ENCODE measurements around the gene IGF1R. TPM values are rescaled to one million over a fixed set of nuclear protein-coding genes. Genes with fewer than 3 reads are reported as not detected.

IGF1R gene
- total and polyA plus RNA-seq, 2 of the 13 experiments (the other 11 are each of a cell fraction or from before 2014, with no cell fraction given), result 15.9 to 18.4 TPM

- TF ChIP-seq E2F2 (CRISPR knock-in tag; IDR thresholded peaks at IDR 0.05; ENCODE audit: borderline replicate concordance) (no peak), XRCC5 (optimal IDR thresholded peaks at IDR 0.05; ENCODE audit: low read length) (peak; percentile 39), ZNF33B (CRISPR knock-in tag; IDR thresholded peaks at IDR 0.05) (no peak), GATAD2A (CRISPR knock-in tag; IDR thresholded peaks at IDR 0.05) (peak; percentile 90), ZNF781 (CRISPR knock-in tag; IDR thresholded peaks at IDR 0.05; ENCODE audit: borderline replicate concordance, not compliant biosample characterization) (no peak), CREB1 (IDR thresholded peaks at IDR 0.05) (no peak), CREB1 (CRISPR knock-in tag; IDR thresholded peaks at IDR 0.05) (peak; percentile 72), TARDBP (CRISPR knock-in tag; IDR thresholded peaks at IDR 0.05) (0 out of 2 replicates have a peak, but pooled peaks have one; percentile 27), NFIC (IDR thresholded peaks at IDR 0.05; ENCODE audit: low read length) (peak; percentile 85), HNF1A (IDR thresholded peaks at IDR 0.05; ENCODE audit: low read depth) (no peak), HNF1A (CRISPR knock-in tag; IDR thresholded peaks at IDR 0.05; ENCODE audit: borderline replicate concordance) (no peak), ISX (CRISPR knock-in tag; conservative IDR thresholded peaks at IDR 0.05) (no peak), FOXP4 (CRISPR knock-in tag; IDR thresholded peaks at IDR 0.05) (peak; percentile 88), MLXIP (CRISPR knock-in tag; IDR thresholded peaks at IDR 0.05; ENCODE audit: borderline replicate concordance) (0 out of 2 replicates have a peak, but pooled peaks have one; percentile 64), SRF (IDR thresholded peaks at IDR 0.05; ENCODE audit: low read depth, low read length) (0 out of 2 replicates have a peak, but pooled peaks have one; percentile 11)
These were observed 23.0 kb downstream of the IGF1R start (continued) for GRCh38 chr15:98671060-98672008.
